NCI-H446 treated with DMSO at 0.1 percent for 48 hours (cell line): Measurements from ENCODE around the gene TIMM44.
"Not testable (repeated sequence)": the region's sequence is repeated elsewhere in the genome, so short reads cannot be mapped to it uniquely, and the experiment has no call there.

Experiments used
- DNase-seq: peaks from one replicate; lab custom pipeline; 2025; lab: John Stamatoyannopoulos, UW

The TIMM44 gene

DNA sequence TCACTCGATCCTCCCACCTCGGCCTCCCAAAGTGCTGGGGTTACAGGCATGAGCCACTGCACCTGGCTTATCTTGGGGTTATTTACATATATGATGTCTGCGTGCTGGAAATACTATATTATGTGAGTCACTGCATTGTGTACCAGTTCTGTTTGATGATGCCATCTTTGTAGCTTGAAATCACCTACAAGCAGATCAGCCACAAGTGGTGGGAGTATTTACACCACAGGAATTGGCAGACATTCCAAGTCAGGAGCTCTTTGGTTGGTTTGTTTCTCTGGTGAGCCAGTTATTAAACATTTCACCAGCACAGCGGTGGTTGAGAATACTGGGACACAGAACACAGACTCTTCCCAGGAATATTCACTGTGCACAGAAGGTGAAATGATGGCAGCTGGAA is 4.5 kb upstream of the TIMM44 start:
- no peak for DNase-seq

DNA sequence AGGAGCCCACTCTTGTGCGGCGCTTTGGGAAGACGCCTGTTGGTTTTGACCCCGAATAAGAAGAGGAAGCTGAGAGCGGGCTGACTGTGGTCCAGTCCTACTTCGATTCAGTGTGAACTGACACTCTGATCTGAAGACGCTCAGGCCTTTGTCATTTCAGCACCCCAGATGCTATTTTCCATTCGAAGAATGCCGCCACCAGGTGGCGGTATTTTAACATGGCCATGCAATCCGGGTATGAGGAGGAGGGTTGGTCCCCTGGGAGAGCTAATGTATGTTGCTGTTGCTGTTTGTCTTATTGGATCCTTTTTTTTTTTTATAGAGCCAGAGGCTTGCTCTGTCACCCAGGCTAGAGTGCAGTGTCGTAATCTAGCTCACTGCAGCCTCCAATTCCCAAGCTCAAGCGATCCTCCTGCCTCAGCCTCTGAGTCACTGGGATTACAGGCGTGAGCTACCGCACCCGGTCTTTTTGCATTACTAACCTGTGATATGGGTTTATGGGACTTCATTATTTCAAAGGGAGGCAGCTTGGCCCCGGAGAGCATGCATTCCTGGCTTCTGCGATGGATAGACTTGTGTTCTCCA is 803 bp upstream of the TIMM44 start:
- peak; percentile 83 for DNase-seq

DNA sequence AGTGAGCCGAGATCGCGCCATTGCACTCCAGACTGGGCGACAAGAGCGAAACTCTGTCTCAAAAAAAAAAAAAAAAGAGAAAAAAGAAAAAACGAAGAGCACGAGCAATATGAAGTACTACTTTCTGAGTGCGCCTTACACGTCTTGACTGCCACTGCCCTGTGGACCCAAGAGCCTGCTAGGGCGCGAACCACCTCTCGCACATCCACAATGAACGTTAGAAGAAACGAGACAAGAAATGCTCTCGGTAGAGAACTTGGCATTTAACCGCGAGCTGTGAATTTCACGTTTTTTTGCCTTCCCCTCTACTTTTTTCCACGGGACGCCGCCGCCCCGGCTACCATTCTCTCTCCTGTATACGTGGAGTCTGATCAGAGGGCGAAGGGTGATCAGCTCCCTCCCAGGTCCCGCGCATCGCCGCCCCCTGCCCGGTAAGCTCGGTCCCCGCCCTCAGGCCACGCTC is 454 bp downstream of the TIMM44 start:
- DNase-seq: no peak

DNA sequence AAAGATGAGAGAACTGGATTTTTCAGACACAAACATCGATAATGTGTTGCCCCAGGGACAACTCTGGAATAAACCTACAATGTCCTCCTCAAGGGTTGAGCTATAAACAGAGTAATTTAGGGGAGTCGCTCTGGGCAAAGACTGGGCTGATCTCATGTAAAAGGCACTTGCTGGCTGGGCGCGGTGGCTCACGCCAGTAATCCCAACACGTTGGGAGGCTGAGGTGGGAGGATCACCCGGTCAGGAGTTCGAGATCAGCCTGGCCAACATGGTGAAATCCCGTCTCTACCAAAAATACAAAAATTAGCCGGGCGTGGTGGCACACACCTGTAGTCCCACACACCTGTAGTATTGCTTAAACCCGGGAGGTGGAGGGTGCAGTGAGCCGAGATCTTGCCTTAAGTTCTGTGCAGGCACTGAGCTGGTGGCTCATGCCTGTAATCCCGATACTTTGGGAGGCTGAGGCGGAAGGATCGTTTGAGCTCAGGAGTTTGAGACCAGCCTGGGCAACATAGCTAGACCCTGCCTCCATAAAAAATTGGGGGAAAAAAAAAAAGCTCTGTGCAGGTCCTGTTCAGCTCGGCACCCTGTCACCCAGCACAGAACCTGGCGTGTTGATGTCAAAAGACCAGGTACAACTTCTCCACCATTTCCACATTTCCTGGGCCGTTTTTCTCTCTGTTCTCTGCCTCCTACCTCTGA is 1.4 kb downstream of the TIMM44 start:
- DNase-seq: no peak

DNA sequence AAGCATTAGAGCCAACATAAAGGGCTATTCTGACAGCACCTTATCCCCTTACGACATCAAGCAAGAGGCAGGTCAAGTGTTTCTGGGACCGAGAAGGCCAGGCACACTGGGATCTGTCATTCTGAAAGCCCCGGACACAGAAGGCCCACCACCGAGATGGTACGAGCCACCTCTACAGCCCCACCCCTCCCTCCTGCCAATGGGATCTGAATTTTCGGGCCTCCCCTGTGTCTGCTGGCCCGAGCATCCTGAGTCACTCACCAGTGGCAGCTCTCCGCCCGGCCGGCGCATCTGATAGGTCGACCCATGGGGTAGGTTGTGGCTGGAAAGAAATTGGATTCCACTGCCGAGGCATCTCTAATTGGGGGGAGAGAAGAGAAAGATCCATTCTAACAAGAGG is 2.6 kb downstream of the TIMM44 start:
- no peak for DNase-seq

DNA sequence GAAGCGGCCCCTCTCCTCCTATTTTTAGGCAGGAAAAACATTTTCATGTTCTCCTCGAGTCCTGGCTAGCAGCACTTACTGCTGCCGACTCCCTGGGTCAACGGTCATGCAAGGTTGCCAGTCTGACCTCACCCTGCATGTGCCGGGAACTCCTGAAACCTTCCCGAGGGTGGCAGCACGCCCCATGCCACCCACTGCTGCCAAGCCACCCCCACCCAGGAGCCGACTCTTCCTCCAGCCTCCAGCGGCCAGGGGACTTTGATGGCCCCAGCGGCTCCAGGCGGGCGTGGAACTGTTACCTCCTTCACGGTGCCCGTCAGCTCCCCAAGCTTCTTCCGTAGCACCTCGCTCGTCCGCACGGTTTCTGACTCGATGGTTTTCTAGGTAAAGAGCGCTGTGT is 8.7 kb downstream of the TIMM44 start:
- no peak for DNase-seq

DNA sequence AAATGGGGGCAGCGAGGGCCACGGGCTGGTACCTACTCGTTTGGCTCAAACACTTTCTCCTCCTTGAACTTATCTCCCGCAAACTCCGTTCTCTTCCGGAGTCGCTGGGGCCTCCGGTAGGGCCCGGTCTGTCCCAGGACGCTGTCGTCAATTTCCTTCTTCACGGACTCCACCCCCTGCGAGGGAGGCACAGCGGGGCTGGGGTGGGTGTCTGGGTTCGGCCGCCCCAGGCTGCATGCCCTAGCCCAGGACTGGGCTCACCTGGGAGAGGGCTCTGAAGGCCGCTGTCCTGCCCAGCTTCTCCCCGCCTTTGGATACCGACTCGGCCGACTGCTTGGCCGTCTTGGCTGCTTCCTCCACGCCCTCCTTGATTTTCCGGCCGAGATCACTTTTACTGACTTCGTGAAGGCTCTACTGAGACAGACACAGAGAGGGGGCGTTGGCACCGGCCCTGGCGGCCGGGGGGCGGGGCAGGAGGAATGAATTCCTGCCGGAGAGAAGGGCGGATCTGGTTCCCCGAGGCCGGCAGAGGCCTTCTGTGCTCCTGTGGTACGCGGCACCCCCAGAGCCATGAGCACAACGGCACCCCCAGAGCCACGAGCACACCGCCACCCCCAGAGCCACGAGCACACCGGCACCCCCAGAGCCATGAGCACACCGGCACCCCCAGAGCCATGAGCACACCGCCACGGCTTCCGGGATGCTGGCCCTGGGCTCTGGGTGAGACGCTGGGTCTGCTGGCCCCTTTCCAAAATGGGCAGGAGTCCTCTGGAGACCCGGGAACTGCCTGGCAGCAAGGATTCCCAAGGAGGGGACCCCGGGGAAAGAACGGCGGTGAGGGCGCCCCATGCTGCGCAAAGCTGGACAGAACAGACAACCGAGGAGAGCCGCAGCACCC is 9.4 kb downstream of the TIMM44 start:
- DNase-seq: no peak

DNA sequence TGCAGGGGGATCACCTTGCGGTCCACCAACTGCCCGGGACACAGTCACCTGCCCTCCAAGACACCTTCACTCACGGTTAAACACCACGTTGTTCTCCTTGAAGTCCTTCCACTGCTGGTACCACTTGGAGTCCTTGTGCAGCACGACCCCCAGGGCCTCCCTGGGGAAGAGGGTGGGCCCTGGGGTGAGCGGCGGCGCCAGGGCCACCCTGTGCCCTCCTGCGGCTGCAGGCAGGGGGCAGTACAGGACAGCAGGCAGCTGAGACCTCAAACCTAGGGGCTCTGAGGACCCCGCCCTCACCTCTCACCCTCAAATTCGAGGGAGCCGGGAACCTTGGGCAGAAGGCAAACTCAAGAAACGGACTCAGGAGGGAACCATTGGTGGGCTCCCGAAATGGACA is 10.1 kb downstream of the TIMM44 start:
- DNase-seq: no peak

DNA sequence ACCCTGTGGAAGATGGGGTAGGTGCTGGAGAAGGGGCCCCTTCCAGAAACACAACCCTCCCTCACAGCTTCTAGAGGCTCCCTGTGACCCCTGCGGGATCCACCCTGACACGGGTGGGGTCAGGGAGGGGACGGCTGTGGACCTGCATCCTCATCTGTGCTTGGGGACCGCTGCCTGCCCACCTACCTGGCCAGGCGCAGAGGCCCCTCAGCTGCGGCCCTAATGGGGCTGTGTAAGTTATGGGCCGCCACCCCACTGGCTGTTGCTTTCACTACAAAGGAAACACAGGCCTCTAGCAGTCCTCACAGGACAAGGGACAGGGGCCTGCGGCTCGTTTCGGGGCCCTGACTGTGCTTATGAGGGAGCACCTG is 10.6 kb downstream of the TIMM44 start:
- DNase-seq: no peak

DNA sequence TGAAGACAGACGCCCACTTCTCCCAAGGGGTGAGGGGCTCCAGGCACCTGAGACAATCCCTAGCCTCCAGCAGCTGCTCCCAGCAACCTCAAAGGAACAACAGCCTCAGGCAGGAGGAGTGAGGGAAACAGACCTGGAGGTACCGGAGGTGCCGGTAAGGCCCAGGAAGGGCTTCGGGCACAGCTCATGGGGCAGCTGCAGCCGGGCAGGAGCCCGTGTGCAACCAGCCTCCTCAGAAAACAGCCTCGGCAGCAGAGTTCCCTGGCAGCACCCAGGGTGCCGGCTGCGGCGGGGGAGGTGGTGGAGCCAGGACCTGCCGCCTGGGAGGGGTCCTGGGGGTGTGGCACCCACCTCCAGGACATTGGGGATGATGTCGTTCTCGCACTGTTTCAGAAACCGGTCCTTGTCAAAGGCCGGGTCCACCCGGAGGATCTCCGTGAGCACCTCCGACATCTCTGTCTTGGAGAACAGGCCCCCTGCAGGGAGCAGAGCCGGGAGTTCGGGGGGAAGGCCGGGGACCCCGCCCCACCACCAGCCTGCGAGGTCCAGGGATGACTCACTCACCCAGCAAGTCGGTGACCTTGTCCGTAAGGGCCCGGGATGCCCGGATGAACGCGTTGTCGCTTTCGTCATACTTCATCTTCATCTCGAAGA is 11.1 kb downstream of the TIMM44 start:
- no peak for DNase-seq

DNA sequence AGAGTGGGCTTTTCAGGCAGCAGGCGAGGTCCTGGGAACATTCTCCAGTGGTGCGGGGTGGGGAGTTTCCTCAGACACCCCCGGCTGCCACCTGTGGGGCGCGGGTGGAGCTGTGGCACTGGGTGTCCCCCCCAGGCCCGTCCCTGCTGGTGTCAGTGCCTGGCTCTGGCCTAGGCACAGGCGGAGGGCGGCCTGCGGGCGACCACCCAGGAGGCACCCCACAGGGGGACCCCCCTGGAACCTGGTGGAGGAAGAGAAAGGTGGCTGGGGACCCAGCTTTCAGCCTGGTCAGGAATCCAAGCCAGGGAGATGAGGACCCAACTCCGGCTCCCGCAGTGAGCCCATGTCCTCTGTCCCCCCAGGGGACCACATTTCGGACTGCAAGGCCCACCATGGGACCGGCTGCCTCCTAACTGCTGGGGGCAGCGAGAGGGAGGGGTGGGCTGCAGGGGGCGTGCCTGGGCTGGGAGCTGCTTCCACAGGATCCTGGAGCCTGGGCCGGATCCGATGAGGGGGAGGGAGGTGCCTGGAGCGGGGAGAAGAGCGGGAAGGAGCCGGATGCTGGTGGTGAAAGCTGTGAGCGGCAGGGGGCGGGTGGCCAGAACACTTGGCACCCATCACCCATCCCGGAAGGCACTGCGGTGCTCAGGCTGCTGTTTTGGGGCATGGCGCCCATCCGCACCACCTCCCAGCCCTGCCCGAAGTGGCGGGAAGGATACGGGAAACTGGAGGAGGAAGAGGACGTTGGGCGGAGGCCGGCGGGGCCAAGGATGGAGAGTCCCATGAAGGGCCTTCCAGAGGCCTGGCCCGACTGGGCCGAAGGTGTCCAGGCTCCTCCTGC is 12.0 kb downstream of the TIMM44 start:
- no peak for DNase-seq

DNA sequence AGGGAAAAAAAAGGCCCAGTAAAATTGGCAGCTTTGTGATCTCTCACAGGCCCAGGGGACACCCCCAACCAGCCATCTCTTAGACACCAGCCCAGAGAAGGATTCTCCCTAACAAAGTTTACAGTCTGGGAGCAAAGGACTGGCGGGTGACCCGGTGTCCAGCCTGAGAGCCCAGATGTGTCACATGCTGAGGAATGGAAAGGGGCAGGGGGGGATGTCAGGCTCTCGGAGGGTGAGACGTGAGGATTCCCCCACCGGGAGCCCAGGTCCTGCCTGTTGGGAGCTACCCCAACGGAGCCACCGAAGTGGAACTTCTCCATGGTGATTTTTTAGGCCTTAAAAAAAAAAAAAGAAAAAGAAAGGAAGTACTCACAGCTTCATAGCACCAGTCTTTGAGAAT is 12.7 kb downstream of the TIMM44 start:
- no peak for DNase-seq

DNA sequence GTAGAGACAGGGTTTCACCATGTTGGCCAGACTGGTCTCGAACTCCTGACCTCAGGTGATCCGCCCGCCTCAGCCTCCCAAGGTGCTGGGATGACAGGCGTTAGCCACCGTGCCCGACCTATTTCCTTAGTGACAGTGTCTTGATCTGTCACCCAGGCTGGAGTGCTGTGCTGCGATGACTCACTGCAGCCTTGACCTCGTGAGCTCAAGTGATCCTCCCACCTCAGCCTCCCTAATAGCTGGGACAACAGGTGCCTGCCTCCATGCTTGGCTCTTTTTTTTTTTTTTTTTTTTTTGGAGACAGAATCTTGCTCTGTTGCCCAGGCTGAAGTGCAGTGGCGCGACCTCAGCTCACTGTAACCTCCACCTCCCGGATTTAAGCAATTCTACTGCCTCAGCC is 13.4 kb downstream of the TIMM44 start:
- DNase-seq: not testable (repeated sequence)

DNA sequence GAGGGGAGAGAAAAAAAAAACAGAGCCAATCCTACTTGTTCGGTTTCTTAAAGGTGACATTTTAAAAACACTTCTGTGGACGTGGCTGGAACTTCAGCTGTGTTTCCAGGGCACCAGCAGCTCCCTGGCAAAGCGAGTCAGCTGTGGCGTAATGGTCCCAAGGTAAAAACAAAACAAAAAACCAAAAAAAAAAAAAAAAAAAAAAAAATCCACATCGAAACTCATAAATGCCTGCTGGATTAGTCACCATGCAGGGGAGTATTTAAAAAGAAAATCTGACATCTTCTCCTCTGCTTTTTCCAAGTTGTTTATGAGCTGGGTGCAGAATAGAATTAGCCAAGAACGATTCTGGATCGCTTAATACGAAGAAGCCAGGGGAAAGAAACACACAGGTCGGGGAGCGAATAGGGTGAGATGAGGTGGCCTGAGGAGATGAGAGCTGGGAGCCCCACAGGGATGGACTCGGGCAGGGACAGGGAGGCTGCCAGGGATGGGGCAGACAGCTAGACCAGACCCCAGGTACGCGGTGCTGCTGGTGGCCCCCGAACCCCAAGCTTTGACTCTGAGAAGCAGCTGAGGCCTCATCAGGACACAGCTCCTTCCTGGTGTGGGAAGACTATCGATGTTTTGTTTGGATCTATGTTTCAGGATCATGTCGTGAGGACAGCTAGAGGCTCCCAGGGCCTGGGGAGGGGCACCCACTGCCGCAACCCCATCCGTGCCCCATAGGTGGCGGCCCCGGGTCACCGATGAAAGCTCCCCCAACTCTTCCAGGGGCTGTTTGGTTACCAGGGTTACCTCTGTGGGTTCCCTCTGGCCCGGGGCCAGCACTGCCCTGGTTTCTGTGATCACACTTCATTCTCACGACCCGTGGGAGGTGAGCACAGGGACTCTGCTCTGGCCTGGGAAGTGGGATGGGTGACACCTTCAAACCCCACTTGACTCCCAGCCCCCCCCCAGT is 14.4 kb downstream of the TIMM44 start:
- DNase-seq: no peak

DNA sequence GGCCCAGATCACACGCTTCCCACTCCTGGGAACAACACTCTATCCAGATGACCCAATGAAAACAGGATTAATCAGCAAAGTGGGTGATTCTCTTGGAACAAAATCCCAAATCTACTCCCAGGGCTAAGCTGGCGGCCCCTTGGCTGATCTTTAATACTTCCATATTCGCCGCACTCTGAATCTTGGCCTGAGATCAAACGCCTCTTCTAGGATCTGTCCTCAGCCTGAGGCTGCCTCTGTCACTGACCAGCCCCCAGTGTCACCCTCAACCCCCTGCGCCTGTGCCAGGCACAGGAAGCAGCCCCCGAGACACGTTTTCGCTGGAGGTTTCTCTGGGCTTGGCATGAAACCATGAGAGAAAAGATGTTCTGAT is 15.1 kb downstream of the TIMM44 start:
- DNase-seq: no peak

DNA sequence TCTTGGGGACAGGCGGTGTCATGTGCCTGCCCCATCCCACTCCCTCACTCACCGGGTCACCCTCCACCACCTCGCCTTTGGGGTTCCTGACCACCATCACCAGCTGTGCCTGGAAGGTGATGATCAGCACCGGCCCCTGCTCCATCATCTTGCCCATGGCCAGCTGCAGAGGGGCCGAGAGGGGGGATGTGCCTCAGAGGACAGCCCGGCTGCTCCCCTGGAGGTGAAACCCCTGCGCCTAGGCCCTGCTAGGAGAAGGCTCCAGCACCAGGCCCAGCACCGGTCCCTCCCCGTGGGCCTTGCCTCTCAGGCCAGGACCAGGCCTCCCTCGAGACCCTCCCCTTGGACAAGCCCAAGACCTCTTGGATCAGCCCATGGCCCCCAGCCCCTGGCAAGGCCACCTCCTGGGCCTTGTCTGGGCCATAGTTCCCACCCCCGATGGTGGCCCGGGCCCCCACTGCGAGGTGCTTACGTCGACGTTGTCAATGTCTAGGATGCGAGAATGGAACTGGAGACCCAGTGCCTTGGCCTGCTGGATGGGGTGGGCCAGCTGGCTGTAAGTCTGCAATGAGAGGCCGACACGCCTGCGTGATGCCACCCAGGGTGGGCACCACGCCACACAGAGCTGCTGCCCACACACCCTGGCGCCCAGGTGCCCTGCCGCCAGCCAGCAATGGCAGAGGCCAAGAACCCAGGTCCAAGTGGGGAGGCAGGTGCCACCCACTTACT is 15.7 kb downstream of the TIMM44 start:
- DNase-seq: no peak

DNA sequence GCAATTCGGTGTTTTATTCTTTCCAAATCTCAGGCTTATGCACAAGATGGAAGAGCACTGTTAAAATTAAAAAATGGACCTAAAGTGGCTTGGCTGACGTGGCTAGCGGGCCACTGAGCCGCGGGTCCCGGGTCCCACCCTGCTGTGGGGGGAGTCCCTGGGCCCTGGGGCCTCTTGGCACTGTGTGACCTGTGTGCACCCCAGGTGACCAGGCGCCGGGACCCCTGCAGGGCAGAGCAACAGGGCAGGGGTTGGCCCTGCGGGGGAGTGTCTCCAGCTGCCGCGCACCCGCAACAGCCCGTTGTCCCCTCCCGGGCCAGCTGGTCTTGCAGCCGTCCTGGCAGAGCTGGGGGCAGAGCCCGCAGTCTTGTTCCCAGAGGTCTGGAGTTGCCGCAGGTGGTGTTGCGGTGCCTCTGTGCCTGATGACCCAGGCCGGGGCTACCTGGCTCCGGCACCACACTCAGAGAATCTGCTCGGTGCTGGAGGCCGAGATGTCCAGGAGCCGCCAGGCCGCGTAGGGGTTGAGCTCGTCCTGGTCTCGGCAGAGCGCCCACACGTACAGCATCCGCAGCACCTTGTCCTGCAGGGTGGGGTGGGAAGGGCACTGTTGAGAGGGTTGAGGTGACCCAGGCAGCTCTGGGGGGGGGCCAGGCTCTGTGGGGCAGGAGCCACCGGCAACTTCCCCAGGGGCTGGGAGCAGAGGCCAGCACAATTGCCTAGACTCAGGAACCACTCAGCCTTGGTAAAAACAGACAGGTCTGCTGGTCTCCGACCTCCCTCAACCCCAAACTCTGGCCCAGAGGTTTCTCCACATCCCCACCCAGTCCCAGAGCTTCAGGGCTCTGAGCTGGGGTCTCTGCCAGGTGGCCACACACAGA is 16.5 kb downstream of the TIMM44 start:
- DNase-seq: no peak

DNA sequence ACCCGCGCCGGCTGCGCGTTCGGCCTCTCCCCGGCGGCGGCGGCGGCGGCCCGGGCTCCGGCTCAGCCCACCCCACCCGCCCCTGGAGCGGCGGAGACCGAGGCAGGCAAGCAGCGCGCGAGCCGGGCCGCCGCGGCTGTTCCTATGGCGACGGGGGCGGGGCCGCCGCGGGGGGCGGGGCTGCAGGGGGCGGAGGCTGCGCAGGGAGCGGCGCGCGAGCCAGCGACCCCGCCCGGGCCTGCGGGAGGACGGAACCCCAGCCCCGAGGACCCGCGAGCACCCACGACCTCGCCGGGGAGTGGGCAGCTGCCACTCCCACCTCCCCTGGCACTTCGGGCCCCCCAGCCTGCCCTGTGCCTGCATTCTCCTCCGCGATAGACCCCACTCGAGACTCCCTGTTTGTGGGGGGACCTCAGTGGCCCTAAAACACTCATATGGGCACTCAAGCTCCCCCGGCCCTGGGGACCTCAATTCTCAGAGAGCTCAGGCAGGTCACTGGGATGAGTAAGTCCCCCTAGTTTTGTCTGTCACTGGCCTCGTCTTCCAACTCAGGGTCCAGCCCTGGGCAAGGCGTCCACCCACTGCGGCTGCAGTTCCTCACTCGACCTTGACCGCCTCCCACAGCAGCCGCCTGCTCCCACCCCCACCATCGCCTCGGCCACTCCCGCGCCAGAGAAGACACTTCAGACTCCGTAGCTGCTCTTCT is 17.3 kb downstream of the TIMM44 start, which contains the start of gene CTXN1:
Gene CTXN1 (minus strand): TSS at position 115 of the 706 bp plus-strand sequence. CDS start 597 bp downstream, outside the sequence.
- no peak for DNase-seq
